Cardiac fibroblast (primary cell): ENCODE data around the gene LNX2.
A peak's percentile ranks its signal among the peaks of the same experiment; 100 is the strongest.

Source experiments
- DNase-seq, 2 donors: peaks; one replicate each; pipeline versions ENCODE4 v3.0.0 to v3.0.0-alpha.2; 2010; ENCODE audit warnings: low read depth in 2 of 2
- H3K4me3 ChIP-seq, 2 donors: replicated peaks in 1 of 2; 1 replicate in 1 of 2; 2 replicates in 1 of 2; pipeline ENCODE4 v1.5.1; 2011; ENCODE audit warnings: low read depth in 2 of 2, low read length in 2 of 2, mild to moderate bottlenecking in 2 of 2, moderate library complexity in 1 of 2
- TF ChIP-seq, protein P1 (sequence below): IDR thresholded peaks from one replicate; pipeline ENCODE4 v1.5.1; 2011; ENCODE audit warnings: low read depth, mild to moderate bottlenecking, low read length, inconsistent platforms

The LNX2 gene

DNA sequence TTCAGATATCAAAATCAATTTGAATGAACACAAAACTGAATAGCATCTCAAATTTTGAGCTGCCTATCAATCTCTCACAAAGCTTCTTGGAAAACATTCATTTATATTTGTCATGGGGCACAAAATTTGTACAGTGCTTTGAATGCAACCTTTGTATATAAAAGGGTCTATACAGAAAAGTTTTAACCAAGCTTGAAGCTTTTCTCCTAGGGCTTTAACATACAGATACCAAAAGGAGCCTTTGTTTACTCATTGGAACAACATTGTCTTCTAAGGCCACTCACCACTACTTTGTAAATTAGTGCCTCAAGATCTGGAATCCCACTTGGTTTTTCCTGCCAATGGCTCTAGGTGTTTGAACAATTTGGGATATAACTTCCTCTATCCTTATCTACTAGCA is 21.2 kb downstream of the LNX2 start:
- TF ChIP-seq, protein P1, sequence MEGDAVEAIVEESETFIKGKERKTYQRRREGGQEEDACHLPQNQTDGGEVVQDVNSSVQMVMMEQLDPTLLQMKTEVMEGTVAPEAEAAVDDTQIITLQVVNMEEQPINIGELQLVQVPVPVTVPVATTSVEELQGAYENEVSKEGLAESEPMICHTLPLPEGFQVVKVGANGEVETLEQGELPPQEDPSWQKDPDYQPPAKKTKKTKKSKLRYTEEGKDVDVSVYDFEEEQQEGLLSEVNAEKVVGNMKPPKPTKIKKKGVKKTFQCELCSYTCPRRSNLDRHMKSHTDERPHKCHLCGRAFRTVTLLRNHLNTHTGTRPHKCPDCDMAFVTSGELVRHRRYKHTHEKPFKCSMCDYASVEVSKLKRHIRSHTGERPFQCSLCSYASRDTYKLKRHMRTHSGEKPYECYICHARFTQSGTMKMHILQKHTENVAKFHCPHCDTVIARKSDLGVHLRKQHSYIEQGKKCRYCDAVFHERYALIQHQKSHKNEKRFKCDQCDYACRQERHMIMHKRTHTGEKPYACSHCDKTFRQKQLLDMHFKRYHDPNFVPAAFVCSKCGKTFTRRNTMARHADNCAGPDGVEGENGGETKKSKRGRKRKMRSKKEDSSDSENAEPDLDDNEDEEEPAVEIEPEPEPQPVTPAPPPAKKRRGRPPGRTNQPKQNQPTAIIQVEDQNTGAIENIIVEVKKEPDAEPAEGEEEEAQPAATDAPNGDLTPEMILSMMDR: no peak
- no peak overlapping the region for H3K4me3 ChIP-seq
- no peak for DNase-seq

DNA sequence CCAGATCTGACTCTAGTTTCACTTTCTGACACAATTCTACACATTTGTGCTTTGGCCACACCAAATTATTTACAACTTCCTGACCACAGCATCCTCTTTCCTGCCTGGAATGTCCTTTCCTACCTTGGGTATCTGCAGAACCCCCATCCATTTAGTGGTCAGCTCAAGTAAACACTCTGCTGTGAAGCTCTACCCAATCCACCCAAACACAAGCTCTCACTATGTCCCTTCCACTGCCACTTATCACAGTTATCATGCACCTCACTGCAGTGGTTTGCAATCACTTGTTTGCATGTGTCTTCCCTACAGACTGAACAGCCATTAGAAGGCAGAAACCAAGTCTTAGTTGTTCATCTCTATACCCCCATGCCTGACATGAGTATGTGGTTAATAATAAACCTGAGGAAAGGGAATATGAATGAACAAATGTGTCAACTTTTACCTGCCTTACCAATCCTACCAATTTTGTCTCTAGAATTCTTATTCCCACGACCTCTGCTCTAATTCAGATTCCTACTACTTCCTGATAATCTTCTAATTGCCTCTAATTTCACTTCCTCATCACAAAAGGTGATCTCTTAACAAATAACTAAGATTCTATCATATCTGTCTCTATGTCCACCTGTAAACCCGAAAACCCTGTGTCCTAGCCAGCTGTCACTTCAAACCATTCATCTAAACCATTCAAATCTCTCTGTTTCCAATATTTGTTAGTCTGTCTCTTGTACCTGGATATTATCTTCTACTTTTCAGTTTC is 25.1 kb downstream of the LNX2 start:
- DNase-seq: no peak
- H3K4me3 ChIP-seq: no peak overlapping the region
- TF ChIP-seq, protein P1: no peak

- H3K4me3 ChIP-seq: no peak overlapping the region
- TF ChIP-seq, protein P1: no peak
- DNase-seq: no peak
Measured at GRCh38 chr13:27593267-27593666, 27.1 kb downstream of the LNX2 start.

DNA sequence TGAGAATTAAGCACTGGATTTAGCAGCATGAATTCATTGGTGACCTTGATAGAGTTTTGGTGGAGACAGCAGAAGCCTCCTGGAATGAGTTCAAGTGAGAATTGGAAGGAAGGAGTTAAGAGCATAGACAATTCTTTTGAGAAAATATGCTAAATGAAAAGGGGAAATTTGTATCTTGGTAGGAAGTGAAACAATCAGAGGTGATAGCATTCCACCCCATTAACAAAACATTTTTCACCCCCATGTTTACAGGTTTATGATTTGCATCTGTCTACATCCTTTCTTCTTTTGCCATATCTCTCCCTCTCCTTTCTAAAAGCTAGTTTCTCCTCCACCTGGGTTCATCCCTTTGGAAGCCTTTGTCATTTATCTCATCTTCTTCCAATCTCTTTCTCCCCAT is 27.5 kb downstream of the LNX2 start:
- H3K4me3 ChIP-seq: no peak overlapping the region
- TF ChIP-seq, protein P1: no peak
- no peak for DNase-seq

DNA sequence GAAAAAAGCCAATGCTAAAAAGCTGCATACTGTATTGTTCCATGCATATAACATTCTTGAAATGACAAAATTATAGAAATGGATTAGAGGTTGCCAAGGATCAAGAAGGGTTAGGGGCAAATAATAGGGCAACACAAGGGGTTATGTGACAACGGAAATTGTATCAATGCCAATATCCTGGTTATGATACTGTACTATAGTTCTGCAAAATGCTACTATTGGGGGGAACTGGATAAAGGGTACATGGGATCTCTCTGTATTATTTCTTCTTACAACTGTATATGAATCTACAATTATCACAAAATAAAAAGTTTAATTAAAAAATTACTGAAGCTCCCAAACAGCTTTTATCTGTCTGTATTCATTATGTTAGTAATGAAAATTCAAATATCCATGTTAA is 31.9 kb downstream of the LNX2 start:
- TF ChIP-seq, protein P1: no peak
- no peak for DNase-seq
- H3K4me3 ChIP-seq: no peak overlapping the region

GRCh38 chr13:27587095-27587746 is 33.1 kb downstream of the LNX2 start:
- H3K4me3 ChIP-seq: no peak overlapping the region
- TF ChIP-seq, protein P1: no peak
- DNase-seq: peak in 1 of 2 donors; percentile 24
